ENCODE measurements around the gene LRRC40.

- TF ChIP-seq CTCF (conservative IDR thresholded peaks at IDR 0.05 in 1 of 2, IDR thresholded peaks at IDR 0.05 in 1 of 2; ENCODE audit: extremely low read depth in 1 of 2, insufficient read depth in 1 of 2, low read depth in 1 of 2, low read length in 2 of 2) (no peak), EZH2 (IDR thresholded peaks at IDR 0.05; ENCODE audit: borderline replicate concordance, low read length) (no peak)
These were observed 327 bp downstream of the LRRC40 start for GRCh38 chr1:70205071-70205433.

Measured in mammary epithelial cell (primary cell).